ENCODE measurements around the gene NR2C1. TPM values are rescaled to one million over a fixed set of nuclear protein-coding genes. Genes with fewer than 3 reads are reported as not detected.

Gene NR2C1
- total RNA-seq: 10 to 100 TPM; 24.4 to 43.8 TPM
- polyA plus RNA-seq: 10 to 100 TPM in 1 of 2 donors, 1 to 10 TPM in 1; 9.5 to 59.5 TPM
- long read RNA-seq, donor 1, full-length matches to known transcripts: 6 of 23 reads
- long read RNA-seq, donor 1, partial matches to known transcripts: 3 of 23 reads
- long read RNA-seq, donor 1, other reads (novel, unspliced or antisense): 14 of 23 reads
- long read RNA-seq, donor 2, full-length matches to known transcripts: 1 of 8 reads
- long read RNA-seq, donor 2, partial matches to known transcripts: 0 of 8 reads
- long read RNA-seq, donor 2, other reads (novel, unspliced or antisense): 7 of 8 reads

GRCh38 chr12:95072900-95073697 lies at the start of gene NR2C1:
NR2C1 (minus strand) TSS chr12:95073618; CDS start chr12:95067384, 6,234 bp downstream.
- peak; percentile 96 for ATAC-seq (ENCODE audit: low FRiP score)
- peak; percentile 96 for DNase-seq
- Histone ChIP-seq H3K27ac (ENCODE audit: low read depth in 1 of 2, low read length in 2 of 2) (peak within 1 kb of the TSS in 1 of 2 donors; percentile 77), H3K27me3 (ENCODE audit: control insufficient read depth in 1 of 2, insufficient read depth in 2 of 2, low read length in 1 of 2) (no peaks in the 10 kb centered on the region), H3K4me3 (ENCODE audit: low read length in 2 of 2) (peak within 1 kb of the TSS; percentile 76 to 91), H3K36me3 (ENCODE audit: control insufficient read depth in 1 of 2, insufficient read depth in 2 of 2, low read length in 1 of 2) (no peaks in the 10 kb centered on the region), H3K9me3 (ENCODE audit: control insufficient read depth, low read length) (no peaks in the 10 kb centered on the region), H3K4me1 (ENCODE audit: control insufficient read depth in 1 of 2, insufficient read depth in 2 of 2, low read length in 2 of 2) (peaks cover 2% of the 10 kb centered on the region in 2 donors)
- 0% methylated on average over 83 to 99 of the region's 99 CpGs for WGBS, 2 donors
- intact Hi-C loops (cut with DNase I): loop anchor here in 1 of 2 donors (2.0 kb wide), 2 partner anchors 144 to 264 kb away; partner anchors contain the start of genes FGD6 and VEZT

GRCh38 chr12:95118788-95119179 lies 45.4 kb upstream of the NR2C1 start:
- Histone ChIP-seq H3K27me3 (ENCODE audit: control insufficient read depth in 1 of 2, insufficient read depth in 2 of 2, low read length in 1 of 2) (no peaks in the 10 kb centered on the region), H3K9me3 (ENCODE audit: control insufficient read depth, low read length) (no peaks in the 10 kb centered on the region), H3K4me3 (ENCODE audit: low read length in 2 of 2) (no peak overlapping the region), H3K36me3 (ENCODE audit: control insufficient read depth in 1 of 2, insufficient read depth in 2 of 2, low read length in 1 of 2) (no peaks in the 10 kb centered on the region), H3K27ac (ENCODE audit: low read depth in 1 of 2, low read length in 2 of 2) (peak overlapping the region in 1 of 2 donors; percentile 50), H3K4me1 (ENCODE audit: control insufficient read depth in 1 of 2, insufficient read depth in 2 of 2, low read length in 2 of 2) (peaks cover 4 to 6% of the 10 kb centered on the region in 2 donors)
- intact Hi-C loops (cut with DNase I): loop anchor here (1.0 to 10.0 kb wide), 3 partner anchors 99 to 416 kb away; partner anchors contain the start of genes FGD6 (in 2 of the 2) and VEZT (in 2 of the 2)
- DNase-seq (no peak), ATAC-seq (ENCODE audit: low FRiP score) (no peak)
- WGBS, 2 donors: 66 to 68% methylated on average over 3 of the region's 3 CpGs

- H3K4me3 ChIP-seq (ENCODE audit: low read length in 2 of 2): no peak overlapping the region
- H3K36me3 ChIP-seq (ENCODE audit: control insufficient read depth in 1 of 2, insufficient read depth in 2 of 2, low read length in 1 of 2): no peaks in the 10 kb centered on the region
- intact Hi-C loops (cut with DNase I): loop anchor here (5.0 to 10.0 kb wide), 2 partner anchors 99 to 417 kb away; partner anchors contain the start of genes FGD6 (in 2 of the 2) and VEZT (in 2 of the 2)
- peak overlapping the region in 1 of 2 donors; percentile 54 for H3K27ac ChIP-seq (ENCODE audit: low read depth in 1 of 2, low read length in 2 of 2)
- no peaks in the 10 kb centered on the region for H3K27me3 ChIP-seq (ENCODE audit: control insufficient read depth in 1 of 2, insufficient read depth in 2 of 2, low read length in 1 of 2)
- DNase-seq: no peak
- ATAC-seq (ENCODE audit: low FRiP score): no peak
- H3K4me1 ChIP-seq (ENCODE audit: control insufficient read depth in 1 of 2, insufficient read depth in 2 of 2, low read length in 2 of 2): peaks cover 4 to 6% of the 10 kb centered on the region in 2 donors
- H3K9me3 ChIP-seq (ENCODE audit: control insufficient read depth, low read length): no peaks in the 10 kb centered on the region
- 13 to 17% methylated on average over 4 of the region's 4 CpGs for WGBS, 2 donors
Measured at GRCh38 chr12:95118138-95118787, 44.8 kb upstream of the NR2C1 start.

GRCh38 chr12:95117178-95117599 lies 43.8 kb upstream of the NR2C1 start:
- H3K4me1 ChIP-seq (ENCODE audit: control insufficient read depth in 1 of 2, insufficient read depth in 2 of 2, low read length in 2 of 2): peaks cover 4 to 6% of the 10 kb centered on the region in 2 donors
- ATAC-seq (ENCODE audit: low FRiP score) (peak; percentile 84), DNase-seq (peak in 1 of 2 donors; percentile 63)
- WGBS, 2 donors: 35 to 44% methylated on average over 2 of the region's 2 CpGs
- H3K4me3 ChIP-seq (ENCODE audit: low read length in 2 of 2): no peak overlapping the region
- H3K27ac ChIP-seq (ENCODE audit: low read depth in 1 of 2, low read length in 2 of 2): peak overlapping the region in 1 of 2 donors; percentile 10
- intact Hi-C loops (cut with DNase I): loop anchor here (2.0 to 10.0 kb wide), 3 partner anchors 100 to 418 kb away; partner anchors contain the start of genes FGD6 (in 2 of the 2) and VEZT (in 2 of the 2)
- H3K27me3 ChIP-seq (ENCODE audit: control insufficient read depth in 1 of 2, insufficient read depth in 2 of 2, low read length in 1 of 2): no peaks in the 10 kb centered on the region
- no peaks in the 10 kb centered on the region for H3K36me3 ChIP-seq (ENCODE audit: control insufficient read depth in 1 of 2, insufficient read depth in 2 of 2, low read length in 1 of 2)
- H3K9me3 ChIP-seq (ENCODE audit: control insufficient read depth, low read length): no peaks in the 10 kb centered on the region

GRCh38 chr12:95116773-95117172 lies 43.4 kb upstream of the NR2C1 start:
- peak overlapping the region; percentile 33 to 67 for H3K27ac ChIP-seq (ENCODE audit: low read depth in 1 of 2, low read length in 2 of 2)
- H3K27me3 ChIP-seq (ENCODE audit: control insufficient read depth in 1 of 2, insufficient read depth in 2 of 2, low read length in 1 of 2): no peaks in the 10 kb centered on the region
- ATAC-seq (ENCODE audit: low FRiP score) (peak; percentile 31), DNase-seq (no peak)
- peaks cover 4 to 6% of the 10 kb centered on the region in 2 donors for H3K4me1 ChIP-seq (ENCODE audit: control insufficient read depth in 1 of 2, insufficient read depth in 2 of 2, low read length in 2 of 2)
- H3K36me3 ChIP-seq (ENCODE audit: control insufficient read depth in 1 of 2, insufficient read depth in 2 of 2, low read length in 1 of 2): no peaks in the 10 kb centered on the region
- no peak overlapping the region for H3K4me3 ChIP-seq (ENCODE audit: low read length in 2 of 2)
- no peaks in the 10 kb centered on the region for H3K9me3 ChIP-seq (ENCODE audit: control insufficient read depth, low read length)
- WGBS, 2 donors: 22 to 26% methylated on average over 3 of the region's 3 CpGs
- intact Hi-C loops (cut with DNase I): loop anchor here (1.0 to 10.0 kb wide), 4 partner anchors 101 to 418 kb away; partner anchors contain the start of genes FGD6 (in 2 of the 2) and VEZT (in 2 of the 2)

- no peak overlapping the region for H3K4me3 ChIP-seq (ENCODE audit: low read length in 2 of 2)
- no peak for ATAC-seq (ENCODE audit: low FRiP score)
- DNase-seq: no peak
- intact Hi-C loops (cut with DNase I): loop anchor here (1.0 to 10.0 kb wide), 4 partner anchors 101 to 418 kb away; partner anchors contain the start of genes FGD6 (in 2 of the 2) and VEZT (in 2 of the 2)
- H3K27ac ChIP-seq (ENCODE audit: low read depth in 1 of 2, low read length in 2 of 2): peak overlapping the region in 1 of 2 donors; percentile 67
- no peaks in the 10 kb centered on the region for H3K27me3 ChIP-seq (ENCODE audit: control insufficient read depth in 1 of 2, insufficient read depth in 2 of 2, low read length in 1 of 2)
- H3K9me3 ChIP-seq (ENCODE audit: control insufficient read depth, low read length): no peaks in the 10 kb centered on the region
- H3K4me1 ChIP-seq (ENCODE audit: control insufficient read depth in 1 of 2, insufficient read depth in 2 of 2, low read length in 2 of 2): peaks cover 4 to 6% of the 10 kb centered on the region in 2 donors
- no peaks in the 10 kb centered on the region for H3K36me3 ChIP-seq (ENCODE audit: control insufficient read depth in 1 of 2, insufficient read depth in 2 of 2, low read length in 1 of 2)
- whole genome bisulfite sequencing, 2 donors: 16 to 18% methylated on average over 4 of the region's 4 CpGs
Measured at GRCh38 chr12:95116341-95116740, 42.9 kb upstream of the NR2C1 start.

- no peaks in the 10 kb centered on the region for H3K36me3 ChIP-seq (ENCODE audit: control insufficient read depth in 1 of 2, insufficient read depth in 2 of 2, low read length in 1 of 2)
- intact Hi-C loops (cut with DNase I): loop anchor here (1.0 to 10.0 kb wide), 4 partner anchors 102 to 419 kb away; partner anchors contain the start of genes FGD6 (in 2 of the 2) and VEZT (in 2 of the 2)
- ATAC-seq (ENCODE audit: low FRiP score) (no peak), DNase-seq (no peak)
- no peak overlapping the region for H3K4me3 ChIP-seq (ENCODE audit: low read length in 2 of 2)
- 46 to 49% methylated on average over 7 of the region's 7 CpGs for WGBS, 2 donors
- no peaks in the 10 kb centered on the region for H3K27me3 ChIP-seq (ENCODE audit: control insufficient read depth in 1 of 2, insufficient read depth in 2 of 2, low read length in 1 of 2)
- no peak overlapping the region for H3K27ac ChIP-seq (ENCODE audit: low read depth in 1 of 2, low read length in 2 of 2)
- peaks cover 4 to 6% of the 10 kb centered on the region in 2 donors for H3K4me1 ChIP-seq (ENCODE audit: control insufficient read depth in 1 of 2, insufficient read depth in 2 of 2, low read length in 2 of 2)
- no peaks in the 10 kb centered on the region for H3K9me3 ChIP-seq (ENCODE audit: control insufficient read depth, low read length)
Measured at GRCh38 chr12:95115641-95116040, 42.2 kb upstream of the NR2C1 start.

Measured in aorta (tissue), 5 donors.